ENCODE results near the gene ACTR5.

The ACTR5 gene

GRCh38 chr20:38748097-38748860 lies at the start of gene ACTR5:
Gene ACTR5 (plus strand): TSS chr20:38748460. CDS start chr20:38748479, 19 bp downstream.
- peak; percentile 80 to 91 for DNase-seq

DNA sequence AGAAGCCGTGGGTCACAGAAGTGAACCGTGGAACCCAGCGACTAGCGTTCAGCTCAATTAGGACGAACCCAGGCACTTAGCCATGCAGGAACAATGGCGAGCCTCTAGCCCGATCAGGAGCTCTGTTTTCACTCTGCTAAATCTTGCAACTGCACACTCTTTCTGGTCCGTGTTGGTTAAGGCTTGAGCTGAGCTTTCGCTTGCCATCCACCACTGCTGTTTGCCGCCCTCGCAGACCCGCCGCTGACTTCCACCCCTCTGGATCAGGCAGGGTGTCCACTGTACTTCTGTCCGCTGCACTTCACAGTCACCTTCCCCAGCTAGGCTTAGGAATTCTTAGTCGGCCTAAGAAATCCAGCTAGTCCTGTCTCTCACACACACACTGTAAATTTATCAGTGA lies 49.7 kb upstream of the ACTR5 start:
- no peak for DNase-seq

GRCh38 chr20:38700141-38700540 lies 48.1 kb upstream of the ACTR5 start:
- no peak for DNase-seq

DNA sequence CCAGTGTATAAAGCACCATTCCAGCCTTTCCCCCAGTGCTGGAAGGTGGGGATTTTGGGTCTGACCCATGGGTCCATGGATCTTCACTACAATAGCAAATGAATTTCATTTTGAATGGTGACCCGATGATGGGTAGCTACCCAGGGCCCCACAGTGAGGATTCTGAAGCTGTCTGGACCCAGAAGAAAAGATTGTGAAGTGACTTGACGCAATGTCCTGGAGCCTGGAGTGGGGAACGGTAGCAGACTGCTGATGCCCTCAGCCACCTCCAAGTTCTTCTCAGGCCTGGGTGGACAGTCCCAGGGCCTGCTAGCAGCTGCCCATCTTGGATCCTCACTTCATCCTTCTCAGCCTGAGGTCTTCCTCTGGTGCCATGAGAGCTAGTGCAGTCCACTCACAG lies 47.3 kb upstream of the ACTR5 start:
- no peak for DNase-seq

DNA sequence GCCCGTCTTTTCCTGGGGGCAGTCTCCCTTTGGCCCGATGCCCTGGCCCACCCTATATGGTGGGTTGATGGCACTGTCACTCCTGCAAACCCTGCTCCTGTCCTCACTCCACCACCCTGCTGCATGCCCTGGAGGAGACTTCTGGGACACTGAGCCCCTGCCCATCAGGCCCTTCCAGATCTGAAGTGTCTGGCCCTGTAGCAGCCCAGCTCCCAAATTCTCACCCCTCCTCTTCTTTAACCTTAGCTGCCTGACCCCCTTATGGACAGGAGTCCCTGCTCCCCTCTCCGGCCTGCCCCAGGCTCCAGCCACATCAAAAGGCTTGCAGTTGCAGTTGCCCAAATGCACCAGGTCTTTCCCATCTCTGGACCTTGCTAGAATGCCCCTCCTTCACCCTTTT lies 44.7 kb upstream of the ACTR5 start:
- no peak for DNase-seq

GRCh38 chr20:38704136-38704535 lies 44.1 kb upstream of the ACTR5 start:
- no peak for DNase-seq

GRCh38 chr20:38706509-38706908 lies 41.8 kb upstream of the ACTR5 start:
- no peak for DNase-seq

DNA sequence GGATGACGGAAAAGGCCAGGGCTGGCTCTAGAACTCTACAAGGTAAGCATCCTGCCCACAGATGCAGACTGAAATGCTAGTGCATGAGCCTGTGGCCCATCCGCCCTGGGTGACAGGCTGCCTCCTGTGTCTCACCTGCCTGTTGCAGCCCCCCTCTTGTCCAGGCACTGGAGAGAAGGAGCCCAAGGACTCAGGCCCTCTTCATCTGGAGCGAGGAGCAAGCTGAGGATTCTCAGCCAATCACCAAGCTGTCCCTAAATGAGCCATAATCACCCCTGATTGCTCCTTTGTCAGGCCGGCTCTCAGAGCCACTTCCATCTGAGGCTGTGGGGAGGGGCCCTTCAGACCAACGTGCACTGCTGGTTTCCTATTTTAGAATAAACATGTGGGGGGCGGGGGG lies 34.0 kb upstream of the ACTR5 start:
- DNase-seq, result no peak

- DNase-seq, result no peak
Observed at GRCh38 chr20:38715646-38716045, 32.6 kb upstream of the ACTR5 start.

- DNase-seq, result no peak
Observed at GRCh38 chr20:38722683-38723016, 25.6 kb upstream of the ACTR5 start.

DNA sequence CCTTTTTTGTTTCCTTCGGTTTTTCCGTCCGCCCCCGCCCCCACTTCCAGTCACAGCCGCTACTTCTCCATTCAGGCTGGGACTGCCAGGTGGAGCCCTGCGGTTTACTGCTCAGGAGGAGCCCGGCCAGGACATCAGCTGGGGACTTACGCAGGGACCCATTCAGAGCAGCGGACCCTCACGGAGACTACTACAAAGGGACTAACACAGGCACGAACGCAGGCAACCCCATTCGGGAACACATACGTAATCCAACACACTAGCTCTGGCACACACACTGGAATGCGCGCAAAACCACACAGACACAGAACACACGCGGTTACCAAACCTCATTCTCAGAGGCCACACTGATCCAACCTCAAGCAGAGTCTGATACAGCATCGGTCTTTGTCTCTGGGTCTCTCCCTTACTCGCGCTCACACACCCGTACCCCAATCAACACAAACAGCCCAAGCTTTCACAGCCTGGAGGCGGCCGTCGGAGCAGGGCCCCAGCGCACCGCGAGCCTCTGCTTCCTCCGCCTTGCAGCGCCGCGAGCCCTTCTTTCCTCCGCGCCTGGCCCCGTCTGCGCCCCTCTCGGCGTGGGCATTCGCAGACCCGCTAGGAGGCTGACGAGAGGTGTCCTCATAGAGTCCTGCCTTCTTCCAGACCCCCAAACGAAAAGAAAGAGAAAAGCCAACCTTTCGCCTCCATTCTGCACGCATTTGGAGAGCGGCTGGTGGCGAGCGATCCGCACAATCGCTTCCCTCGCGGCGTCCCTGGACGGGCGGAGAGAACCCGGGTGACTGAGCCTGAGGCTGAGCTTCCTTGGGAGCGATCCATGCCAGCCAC lies 25.0 kb upstream of the ACTR5 start:
- DNase-seq, result peak in 1 of 2 experiments; percentile 55

- DNase-seq, result no peak
Observed at GRCh38 chr20:38723848-38724625, 24.2 kb upstream of the ACTR5 start, which contains the start of gene SLC32A1. Gene SLC32A1 (plus strand): TSS chr20:38724486. CDS start chr20:38724725, 239 bp downstream.

DNA sequence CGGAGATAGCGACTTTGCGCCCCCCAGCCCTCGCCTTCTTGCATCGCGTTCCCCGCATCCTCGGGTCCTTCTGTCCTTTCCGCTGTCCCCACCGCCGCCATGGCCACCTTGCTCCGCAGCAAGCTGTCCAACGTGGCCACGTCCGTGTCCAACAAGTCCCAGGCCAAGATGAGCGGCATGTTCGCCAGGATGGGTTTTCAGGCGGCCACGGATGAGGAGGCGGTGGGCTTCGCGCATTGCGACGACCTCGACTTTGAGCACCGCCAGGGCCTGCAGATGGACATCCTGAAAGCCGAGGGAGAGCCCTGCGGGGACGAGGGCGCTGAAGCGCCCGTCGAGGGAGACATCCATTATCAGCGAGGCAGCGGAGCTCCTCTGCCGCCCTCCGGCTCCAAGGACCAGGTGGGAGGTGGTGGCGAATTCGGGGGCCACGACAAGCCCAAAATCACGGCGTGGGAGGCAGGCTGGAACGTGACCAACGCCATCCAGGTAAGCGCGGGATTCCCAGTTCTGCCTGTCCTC lies 23.6 kb upstream of the ACTR5 start:
- DNase-seq, result no peak

DNA sequence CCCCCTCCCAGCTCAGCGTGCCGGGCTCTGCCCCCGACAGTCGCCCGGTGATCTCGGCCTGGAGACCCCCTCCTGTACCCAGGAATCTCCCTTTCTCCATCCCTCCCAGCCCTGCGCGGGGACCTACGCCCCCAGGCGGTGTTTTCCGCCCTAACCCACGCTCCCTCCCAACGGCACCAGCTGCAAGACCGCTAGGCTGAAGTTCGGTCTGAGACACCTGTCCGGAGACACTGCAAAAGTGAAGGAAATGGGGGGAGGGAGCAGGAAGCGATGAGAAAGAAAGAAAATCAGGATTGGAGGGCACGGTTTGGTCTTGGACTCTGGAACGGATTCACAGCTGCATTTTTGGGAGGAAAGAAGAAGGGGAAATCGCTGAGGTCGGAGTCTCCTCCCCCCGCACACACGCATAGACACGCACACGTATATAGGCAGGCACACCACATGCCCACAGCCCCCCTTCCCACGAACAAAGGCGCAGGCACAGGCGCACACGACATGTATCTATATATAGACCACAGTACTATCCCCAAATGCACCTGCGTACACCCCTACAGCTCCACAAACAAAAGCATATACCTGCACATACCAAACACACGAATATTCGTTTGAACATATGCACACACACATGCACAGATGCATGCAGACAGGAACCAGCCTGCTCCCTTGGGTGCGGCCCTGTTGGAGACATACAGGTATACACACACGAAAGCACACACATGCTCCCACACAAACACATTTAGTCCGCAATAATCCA lies 22.9 kb upstream of the ACTR5 start:
- no peak for DNase-seq

- no peak for DNase-seq
Observed at GRCh38 chr20:38725931-38726803, 22.1 kb upstream of the ACTR5 start.

GRCh38 chr20:38726804-38727606 lies 21.3 kb upstream of the ACTR5 start:
- no peak for DNase-seq

GRCh38 chr20:38727607-38728190 lies 20.6 kb upstream of the ACTR5 start:
- no peak for DNase-seq

GRCh38 chr20:38728191-38728781 lies 20.0 kb upstream of the ACTR5 start:
- DNase-seq, result no peak

DNA sequence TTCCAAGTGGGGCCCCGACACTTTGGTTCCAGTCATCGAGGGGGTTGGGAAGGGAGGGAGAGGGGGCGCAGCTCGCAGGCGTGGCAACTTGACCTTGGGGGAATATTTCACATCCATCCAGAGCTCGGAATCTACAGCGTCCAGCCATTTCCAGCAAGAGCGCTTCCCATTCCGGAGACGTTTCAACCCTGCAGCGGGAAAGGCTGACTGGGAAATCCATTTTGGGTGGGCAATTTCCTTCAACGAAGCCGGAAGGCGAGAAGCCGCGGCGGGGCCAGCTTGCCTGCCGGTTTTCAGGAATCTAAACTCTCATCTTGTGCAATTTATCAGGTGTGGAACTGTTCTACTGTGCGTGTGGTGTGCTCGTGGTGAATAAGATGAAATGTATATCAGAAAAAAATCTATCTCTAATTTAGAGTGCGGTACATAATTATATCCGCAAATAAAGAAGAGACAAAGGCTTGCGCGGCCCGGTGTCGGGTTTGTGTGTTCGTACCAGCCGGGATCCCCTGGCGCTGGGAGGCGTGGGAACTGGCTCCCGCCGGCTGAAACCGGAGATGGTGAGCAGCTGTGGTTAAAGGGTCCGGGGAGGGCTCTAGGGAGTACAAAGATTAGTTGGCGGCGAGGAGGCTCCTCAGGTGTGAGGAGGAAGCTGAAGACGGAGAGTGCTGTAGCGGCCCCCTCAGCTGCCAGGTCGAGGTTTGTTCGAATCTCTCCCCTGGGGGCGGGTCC lies 19.2 kb upstream of the ACTR5 start:
- no peak for DNase-seq
